GM18519 (cell line): Measurements from ENCODE around the gene ITGA11.

Source experiments
- ATAC-seq: cut with Tn5 transposase; IDR thresholded peaks from one replicate; pipeline ENCODE4 v1.9.1; 2021; ENCODE audit warnings: mild to moderate bottlenecking, moderate library complexity; ENCODE audit not compliant: unreplicated experiment, low FRiP score

The ITGA11 gene

DNA sequence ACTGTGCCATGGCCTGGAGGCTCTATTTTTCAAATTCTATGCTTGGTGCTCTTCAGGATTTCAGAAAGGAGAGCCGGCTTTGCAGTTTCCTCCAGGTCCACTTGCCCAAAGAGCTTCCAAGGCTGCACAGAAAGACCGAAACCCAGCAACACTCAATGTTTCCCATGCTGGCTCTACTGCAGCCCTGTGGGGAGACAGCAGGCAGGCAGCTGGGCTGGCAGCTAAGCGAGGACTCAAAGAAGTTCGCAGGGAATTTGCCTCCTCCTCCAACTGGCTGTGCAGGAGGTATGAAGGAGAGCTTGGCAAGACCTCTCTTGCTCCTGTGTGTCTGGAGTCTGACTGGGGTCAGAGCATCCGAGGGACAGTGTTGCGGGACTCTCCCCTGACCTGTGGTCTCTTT, 17.4 kb upstream of the ITGA11 start:
- no peak for ATAC-seq

DNA sequence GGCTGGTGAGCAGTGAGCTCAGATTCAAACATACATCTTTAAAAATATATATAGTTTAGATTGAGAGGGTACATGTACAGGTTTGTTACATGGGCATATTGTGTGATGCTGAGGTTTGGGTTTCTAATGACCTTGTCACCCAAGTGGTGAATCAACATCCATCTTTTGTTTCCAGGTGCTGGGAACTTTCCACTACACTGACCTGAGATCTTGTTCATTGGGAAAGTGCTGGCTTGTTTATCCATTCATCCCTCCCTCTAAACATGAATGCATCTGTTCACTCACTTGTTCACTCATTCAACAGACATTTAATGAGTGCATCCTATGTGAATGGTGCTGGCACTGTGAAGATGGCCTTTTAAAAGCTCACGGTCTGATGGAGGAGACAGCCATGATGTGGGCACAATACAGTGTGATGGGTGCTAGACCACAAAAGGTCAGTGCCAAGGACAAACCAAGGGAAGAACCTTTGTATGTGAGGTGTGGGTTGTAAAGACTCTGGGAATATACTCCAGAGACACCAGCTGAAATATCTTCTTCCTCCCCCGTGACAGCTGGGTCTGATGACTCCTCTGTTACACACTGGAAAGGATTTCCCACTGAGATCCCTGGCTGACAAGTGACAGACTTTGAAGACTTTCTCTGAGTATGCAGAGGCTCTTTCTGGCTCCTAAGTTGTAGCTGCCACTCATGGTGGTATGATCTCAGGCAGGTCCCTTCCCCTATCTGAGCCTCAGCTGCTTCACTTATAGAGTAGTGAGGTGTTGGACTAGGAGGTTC, 16.2 kb upstream of the ITGA11 start:
- no peak for ATAC-seq

DNA sequence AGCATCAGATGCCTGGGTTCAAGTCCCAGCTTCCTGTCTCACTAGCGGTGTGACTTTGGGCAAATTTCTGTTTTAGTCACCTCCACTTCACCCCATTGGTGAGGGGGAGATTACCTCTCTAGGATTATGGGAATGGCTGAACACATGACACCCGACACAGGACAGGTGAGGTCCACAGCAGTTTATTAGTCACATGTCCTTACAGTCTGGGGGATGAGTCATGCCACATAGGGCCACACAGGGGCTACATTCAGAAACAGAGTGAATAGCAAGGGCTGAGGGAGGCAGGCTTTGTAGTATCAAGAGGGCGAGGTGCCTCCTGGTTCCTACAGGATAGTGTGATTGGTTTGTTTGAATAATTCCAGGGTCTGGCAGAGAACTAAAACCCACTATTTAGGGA, 15.2 kb upstream of the ITGA11 start:
- no peak for ATAC-seq

DNA sequence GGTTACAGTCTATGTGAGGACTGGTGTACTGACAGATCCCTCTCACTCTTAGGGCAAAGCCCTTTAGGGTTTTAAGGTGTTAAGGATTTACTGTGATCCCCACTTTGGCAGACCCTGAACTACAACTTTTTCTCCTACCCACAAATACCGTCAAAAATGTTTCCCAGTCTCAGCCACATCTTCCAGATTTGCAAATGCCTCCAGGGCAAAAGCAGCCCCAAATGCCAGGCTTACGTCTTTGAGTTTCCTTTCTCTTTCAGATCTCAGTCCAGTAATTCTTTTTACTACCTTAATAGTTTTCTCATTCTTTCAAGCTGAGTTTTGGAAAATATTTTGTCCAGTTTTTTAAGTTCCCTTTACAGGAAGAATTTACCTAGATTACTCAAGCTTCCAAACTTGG, 13.4 kb upstream of the ITGA11 start:
- no peak for ATAC-seq

DNA sequence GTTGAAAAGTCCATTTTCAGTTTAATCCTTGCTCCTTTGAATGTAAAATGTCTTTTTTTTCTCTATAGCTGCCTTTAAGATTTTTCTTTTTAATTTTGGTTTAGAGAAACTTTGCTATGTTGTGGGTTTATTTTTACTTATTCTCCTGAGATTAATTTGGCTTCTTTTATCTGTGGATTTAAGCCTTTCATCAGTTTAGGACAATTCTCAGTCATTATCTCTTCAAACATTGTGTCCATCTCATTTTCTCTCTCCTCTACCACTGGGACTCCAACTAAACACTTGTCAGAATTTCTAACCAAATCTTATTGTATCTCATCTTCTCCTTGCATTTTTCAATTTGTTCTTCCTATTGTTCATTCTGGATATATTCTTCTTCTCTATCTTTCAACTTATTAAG, 12.4 kb upstream of the ITGA11 start:
- no peak for ATAC-seq

DNA sequence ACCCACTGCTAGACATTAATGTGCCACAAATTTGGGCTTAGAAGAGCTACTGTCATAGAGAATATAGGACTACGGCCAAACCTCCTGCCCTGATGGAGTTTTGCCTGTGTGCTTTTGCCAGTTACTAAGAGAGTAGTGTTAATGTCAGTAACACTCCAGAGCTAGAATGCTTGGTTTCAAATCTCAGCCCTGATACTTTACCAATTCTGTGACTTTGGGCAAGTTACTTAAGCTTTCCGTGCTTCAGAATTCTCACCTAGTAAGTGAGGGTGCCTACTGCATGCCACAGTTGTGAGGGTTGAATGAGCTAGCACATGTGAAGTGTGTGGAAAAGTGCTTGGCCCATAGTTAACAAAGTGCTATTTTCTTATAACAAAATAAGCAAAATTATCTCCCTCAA, 10.9 kb upstream of the ITGA11 start:
- ATAC-seq, result no peak

DNA sequence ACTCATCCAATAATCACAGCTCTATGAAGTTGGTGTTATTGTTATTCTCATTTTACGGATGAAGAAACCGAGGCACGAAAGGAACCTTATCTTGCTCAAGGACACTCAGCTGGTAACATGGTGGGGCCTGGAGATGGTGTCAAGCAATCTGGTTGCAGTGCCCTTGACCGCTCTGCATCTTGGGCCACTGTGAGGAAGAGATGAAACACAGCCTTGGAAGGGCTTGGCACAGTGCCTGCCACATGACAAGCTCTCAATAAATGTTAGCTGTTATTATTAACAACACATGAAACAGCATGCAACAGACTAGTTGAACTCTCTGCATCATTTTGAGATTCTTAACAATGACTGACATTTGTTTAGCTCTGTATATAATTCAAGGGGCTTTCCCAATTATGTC, 10.1 kb upstream of the ITGA11 start:
- no peak for ATAC-seq

DNA sequence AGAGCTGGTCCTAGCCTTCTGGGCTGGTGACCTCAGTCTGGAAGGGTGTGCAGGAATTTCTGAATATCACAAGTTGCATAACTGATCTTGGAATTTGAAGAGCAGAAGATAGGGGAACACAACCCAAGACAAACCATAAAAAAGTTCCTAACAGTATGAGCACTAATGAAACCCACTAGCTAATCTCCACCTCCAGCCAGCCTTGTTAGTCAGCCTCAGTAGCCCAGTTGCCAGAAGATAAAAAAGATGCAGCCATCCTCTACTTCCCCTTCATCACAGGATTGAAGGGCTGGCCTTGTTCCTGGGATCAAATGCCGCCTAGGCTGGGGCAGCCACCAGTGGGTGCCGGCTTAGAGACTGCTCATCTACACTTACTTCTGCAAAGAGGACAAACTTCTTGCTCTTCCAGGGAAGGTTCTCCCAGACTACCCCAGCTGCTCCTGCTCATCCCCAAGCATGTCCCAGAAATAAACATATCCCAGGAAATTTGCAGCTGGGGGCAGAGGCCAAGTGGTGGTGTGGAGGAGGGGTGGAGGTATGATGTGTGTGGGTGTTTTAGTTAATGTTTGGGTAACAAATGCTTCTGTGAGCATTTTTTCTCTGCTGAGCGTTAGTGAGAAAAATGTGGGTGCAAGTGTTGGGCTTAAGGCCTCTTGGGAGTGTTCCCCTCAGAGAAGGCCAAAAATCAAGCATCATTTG, 9.2 kb upstream of the ITGA11 start:
- ATAC-seq, result no peak

DNA sequence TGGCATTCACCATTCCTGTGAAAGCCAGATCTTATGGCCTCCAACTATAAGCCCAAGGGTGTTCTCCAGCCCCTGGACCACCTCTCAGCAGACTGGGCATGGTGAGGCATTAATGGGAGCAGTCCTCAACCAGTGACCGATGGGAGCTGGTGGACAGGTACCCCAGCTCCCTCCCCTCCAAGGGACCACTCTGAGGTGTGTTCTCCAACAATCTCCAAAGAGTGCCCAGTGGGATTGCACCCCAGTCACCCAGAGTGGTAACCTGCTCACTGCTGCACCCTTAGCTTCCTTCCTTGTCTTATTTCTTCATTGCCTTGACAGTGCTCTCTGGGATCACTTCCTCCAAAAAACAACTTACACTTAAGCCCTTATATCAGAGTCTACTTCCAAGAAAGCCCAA, 8.2 kb upstream of the ITGA11 start:
- no peak for ATAC-seq

DNA sequence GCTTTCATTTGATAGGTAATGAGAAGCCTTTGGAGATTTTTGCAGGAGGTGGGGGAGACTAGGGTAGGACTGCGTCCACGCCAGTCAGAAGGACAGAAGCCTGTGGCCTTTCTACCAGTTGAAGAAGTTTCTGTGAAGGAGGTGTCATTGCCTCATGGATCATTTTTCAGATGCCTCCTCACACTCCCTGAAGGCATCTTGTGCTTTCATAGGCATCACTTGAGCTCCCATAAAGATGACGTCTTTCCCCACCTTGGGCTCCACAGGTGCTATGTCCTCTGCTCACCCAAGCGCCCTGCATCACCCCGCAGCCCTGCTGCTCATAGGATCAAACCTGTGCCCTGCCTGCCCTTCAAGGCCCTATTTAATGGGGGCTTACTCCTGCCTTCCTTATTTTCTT, 7.5 kb upstream of the ITGA11 start:
- no peak for ATAC-seq

DNA sequence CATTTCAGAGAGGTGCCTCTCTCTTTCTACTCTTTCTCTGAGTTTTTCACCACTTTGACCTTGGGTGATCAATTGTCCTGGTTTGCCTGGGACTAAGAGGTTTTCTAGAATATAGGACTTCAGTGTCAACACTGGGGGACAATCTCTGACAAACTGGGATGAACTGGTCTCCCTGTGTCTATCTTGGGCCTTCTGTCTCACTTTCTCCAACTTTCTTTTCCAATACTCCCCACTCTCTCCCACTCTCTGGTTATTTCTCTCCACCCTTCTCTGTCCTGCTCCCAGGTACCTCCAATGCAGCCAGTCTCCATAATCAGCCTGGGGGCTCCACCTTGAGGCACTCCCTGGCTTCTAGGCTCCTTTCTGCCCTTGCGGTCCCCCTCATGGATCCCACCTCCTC, 4.7 kb upstream of the ITGA11 start:
- ATAC-seq, result no peak

DNA sequence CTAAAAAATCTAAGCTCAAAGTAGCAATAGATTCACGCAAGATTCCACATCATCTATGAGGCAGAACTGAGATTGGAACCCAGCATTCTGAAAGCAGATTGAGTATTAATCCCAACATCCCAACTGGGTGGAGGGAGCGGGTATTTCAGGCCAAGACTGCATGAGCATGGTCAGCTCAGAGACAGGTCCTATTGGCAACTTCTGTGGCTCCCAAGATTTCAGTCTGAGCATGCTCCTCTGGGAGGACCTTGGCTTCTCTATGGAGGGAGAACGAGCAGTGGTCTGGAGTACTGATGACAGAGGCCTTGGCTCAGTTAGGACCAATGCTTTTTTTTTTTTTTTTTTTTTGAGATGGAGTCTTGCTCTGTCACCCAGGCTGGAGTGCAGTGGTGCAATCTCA, 4.0 kb upstream of the ITGA11 start:
- no peak for ATAC-seq

DNA sequence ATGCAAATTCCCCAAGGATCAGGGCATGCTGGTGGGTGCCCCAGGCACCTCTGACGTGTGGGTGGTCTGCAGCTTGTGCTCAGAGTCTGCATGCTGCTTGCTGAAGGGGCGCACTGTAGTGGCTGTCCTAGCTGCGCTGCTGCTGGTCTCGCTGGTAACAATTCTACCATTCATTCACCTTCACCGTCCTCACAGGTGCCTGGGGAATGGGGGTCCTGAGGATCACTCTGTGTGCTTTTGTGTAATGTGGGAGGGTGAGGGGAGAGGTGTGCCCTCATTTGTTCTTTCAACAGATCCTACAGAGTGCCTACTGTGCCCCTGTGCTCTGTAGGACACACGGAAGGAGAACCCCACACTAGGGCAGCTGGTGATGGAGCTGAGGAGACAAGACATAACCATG, 2.1 kb upstream of the ITGA11 start:
- no peak for ATAC-seq

DNA sequence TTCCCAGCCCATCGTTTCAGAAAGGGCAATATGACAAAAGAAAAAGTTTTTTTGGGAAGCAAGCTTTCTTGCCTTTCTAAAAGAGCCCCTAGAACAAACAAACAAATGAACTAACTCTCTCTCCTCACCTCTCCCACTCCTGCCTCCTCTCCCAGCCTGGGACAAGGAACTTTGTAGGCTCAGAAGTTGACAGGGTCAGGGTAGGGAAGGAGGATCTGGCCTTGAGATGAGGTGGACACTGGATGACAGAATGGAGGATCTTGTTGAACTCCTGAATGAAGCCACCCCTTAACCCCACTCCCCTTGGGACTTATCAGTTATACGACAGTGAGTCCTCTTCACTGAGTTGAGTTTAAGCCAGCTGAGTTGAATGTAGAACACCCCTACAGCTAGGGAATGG, 1.6 kb upstream of the ITGA11 start:
- ATAC-seq, result no peak

DNA sequence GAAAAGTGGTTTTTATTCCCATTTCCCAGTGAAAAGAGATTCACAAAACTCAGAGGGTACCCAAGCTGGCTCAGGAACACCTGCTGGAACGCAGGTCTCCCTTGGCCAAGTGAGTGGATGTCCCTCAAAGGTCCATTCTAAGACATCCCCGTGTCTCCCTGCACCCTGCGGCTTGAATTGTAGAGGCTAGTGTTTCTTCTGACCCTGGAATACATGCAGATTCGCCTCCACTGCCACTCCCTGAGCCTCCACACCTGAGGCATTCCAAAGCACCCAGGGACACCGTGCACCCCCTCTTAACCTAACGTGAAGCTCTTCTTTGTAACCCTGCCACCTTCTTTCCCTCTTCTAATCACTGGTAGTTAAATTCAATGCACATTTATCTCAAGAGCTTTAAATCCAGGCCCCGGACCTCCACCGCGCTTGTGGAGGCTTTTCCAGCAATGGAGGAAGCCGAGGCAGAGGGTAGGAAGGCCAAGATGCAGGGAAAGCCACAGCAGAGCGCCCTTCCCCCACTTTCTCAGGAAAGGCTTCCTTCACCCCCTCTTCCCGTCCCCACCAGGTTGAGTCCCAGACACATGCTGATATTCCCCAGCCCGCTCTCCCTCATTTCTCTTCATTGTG, 590 bp upstream of the ITGA11 start:
- no peak for ATAC-seq

DNA sequence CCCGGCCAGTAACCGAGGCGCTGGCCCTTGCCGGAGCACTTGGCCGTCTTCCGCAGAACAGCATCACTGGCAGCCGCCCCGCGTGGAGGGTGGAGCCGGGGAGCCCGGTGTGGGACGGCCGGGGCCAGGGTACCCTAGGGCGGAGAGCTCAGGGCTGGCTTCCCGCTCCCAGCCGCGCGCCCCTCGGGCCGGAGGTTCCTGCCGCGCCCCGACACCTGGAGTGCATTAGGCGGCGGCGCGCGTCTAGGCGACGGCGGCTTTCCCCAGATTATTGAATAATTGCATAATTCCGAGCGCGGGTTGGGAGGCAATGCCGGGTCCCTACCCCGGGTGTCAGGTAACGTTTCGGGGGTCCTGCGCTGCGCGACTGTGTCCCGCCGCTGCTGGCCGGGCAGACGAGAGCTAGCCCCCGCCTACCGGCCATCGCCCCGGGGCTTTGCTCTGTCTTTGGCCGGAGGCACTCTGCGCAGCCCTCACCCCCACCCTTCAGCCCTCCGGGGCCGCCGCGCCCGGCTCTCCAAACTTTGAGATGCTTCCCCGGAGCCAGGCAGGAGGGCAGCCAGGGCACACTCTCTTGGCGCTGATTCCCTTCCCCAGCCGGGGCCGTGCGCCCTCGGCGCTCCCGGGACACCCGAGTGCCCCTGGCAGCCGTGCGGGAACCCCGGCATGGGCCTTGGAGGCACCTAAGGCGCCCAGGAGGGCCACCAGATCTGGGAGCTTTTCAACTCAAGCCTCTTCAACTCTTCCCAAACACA, 749 bp downstream of the ITGA11 start:
- ATAC-seq, result no peak

DNA sequence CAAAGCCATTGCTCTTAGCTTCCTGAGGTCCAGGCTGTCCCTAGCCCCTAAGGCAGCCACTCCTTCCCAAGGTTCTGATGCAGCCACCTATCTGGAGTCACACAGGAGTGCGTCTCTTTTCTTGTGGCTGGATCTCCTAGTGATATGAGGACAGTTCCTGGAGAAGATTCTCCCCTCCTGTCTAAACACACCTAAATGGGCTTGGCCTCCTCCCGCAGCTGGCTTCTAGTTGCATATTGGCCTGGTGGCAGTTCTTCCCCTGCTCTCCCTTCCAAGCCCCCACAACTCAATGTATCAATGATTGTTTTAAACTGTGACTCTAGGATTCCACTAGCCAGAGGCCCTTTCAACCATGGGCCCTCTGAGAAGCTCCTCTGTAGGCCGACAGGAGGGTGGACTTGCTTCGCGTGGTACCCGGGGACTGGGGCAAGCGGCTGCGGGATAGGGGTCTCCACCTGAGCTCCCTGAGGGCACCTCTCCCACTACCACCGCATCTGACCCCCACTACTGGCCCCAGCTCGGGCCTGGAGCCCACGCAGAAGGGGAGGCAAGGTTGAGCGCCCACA, 1.4 kb downstream of the ITGA11 start:
- ATAC-seq, result no peak

DNA sequence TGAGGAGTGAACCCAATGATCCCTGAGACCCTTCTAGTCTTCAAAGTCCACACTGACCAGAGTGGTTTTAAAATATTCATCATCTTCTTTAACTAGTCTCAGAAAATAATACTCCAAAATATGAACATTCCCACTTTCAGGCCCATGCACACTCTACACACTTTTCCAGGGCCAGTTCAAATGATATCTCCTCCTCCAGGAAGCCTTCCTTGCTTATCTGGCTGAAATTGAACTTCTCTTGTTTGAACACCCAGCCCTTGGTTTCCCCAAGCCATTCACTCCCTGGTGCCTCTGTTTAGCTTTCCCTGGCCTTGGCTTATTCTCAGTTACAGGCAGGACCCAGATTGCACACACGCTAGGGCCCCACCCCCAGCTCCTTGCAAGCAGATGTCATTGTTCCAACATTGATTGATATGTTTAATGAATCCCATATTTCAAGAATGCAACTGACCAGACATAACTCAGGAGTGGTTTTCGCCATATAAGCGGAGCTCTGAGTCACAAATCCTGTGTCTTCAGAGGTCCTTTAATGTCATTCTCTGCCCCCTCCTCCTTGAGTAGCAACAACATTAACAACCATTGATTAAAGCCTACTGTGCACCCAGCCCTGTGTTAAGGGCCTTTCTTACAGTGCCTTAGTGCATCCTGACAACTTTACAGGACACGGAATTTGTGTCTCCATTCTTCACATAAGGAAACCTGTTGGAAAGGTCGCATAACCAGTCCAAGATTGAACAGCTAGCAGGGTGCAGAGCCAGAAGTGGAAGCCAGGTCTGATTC, 2.1 kb downstream of the ITGA11 start:
- ATAC-seq, result no peak

DNA sequence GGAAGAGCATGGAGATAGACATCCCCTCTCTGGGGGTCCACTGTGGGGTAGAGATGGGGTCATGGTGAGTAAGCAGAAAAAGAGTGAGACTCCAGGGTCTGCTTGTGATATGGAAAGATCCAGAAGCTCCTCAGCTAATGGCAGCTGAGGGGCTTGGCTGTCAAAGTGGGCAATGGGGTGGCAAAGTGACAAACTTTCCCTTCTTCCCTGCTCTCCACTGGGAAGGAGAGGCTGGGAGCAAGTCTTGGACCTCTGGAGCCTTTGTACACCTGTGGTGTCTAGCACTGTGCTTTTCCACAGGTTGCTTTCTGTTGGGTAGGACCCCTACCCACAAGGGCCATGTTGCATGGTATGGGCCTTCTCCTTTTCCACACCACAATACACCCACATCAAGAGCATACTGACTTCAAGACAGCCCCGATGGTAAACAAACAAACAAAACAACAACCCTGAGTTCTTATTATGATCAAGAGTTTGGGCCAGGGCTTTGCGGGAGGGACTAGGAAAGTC, 3.5 kb downstream of the ITGA11 start:
- ATAC-seq, result no peak

DNA sequence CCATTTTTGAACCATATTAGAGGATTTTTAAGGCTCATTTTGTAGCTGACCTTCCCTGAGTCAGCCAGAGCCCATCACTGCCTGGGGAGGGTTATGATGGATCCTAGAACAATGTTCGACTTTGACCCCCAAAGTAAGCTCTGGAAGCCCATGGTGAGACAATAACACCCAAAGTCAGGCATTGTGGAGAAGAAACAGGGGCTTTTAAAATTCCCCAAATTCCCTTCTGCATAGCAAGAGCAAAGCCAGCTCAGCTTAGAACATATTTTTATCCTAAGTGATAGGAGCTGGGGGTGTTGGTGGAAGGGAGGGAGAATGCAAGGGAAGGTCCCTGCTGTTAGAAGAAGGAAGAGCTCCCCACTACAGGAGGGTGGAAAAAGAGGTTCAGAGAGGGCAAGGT, 4.0 kb downstream of the ITGA11 start:
- no peak for ATAC-seq
